WTC11 (cell line): Measurements from ENCODE around the gene ACSL1.

Experiments
- ATF1 ChIP-seq: sonication (generic); formaldehyde crosslinking; IDR thresholded peaks from 2 replicates; pipeline ENCODE4 v1.8.1; 2023; ENCODE audit warnings: mild to moderate bottlenecking, moderate library complexity, missing genetic modification reagents
- FOXJ3 ChIP-seq: sonication (generic); formaldehyde crosslinking; IDR thresholded peaks from 2 replicates; pipeline ENCODE4 v1.9.0; 2021; ENCODE audit warnings: missing genetic modification reagents, mild to moderate bottlenecking, borderline replicate concordance
- MYBL2 ChIP-seq: sonication (generic); formaldehyde crosslinking; IDR thresholded peaks from 2 replicates; pipeline ENCODE4 v1.8.1; 2023; ENCODE audit warnings: mild to moderate bottlenecking, moderate library complexity, missing genetic modification reagents
- SMAD3 ChIP-seq: sonication (generic); formaldehyde crosslinking; IDR thresholded peaks from 2 replicates; pipeline ENCODE4 v1.8.0; 2022; ENCODE audit warnings: missing genetic modification reagents, mild to moderate bottlenecking, borderline replicate concordance
- TCF7 ChIP-seq: sonication (generic); formaldehyde crosslinking; IDR thresholded peaks from 2 replicates; pipeline ENCODE4 v1.8.0; 2022; ENCODE audit warnings: mild to moderate bottlenecking, low read depth, missing genetic modification reagents, moderate library complexity
- ZNF423 ChIP-seq: fragments of 250-450 bp; sonication (Bioruptor Pico); IDR thresholded peaks from 2 replicates; pipeline ENCODE4 v2.1.2; 2022; ENCODE audit warnings: mild to moderate bottlenecking, moderate library complexity
- TF ChIP-seq, protein P1 (sequence below): fragments of 200-600 bp; IDR thresholded peaks from 2 replicates; pipeline ENCODE4 v1.8.0; 2022; ENCODE audit warnings: antibody characterized with exemption
- TF ChIP-seq, protein P2 (sequence below): sonication (generic); formaldehyde crosslinking; IDR thresholded peaks from 2 replicates; pipeline ENCODE4 v1.8.1; 2022; ENCODE audit warnings: missing genetic modification reagents, borderline replicate concordance

DNA sequence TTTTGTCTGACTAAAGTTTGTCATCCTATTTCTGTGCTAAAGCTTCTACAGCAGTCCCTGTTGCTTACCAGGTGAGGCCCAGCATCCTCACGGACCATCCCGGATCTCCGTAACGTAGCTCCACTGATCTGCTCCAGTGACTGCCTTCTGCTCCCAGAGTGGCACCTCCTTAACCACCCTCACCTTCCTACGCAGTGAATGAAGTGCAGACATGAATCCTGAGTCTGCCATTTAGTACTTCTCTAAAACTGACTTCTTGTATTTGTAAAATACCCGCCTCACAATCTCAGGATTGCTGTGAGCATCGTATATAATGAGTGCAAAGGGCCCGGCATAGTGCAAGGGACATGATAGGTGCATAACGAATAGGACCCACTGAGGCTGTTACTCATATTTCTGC lies 27.7 kb upstream of the ACSL1 start:
- TF ChIP-seq, protein P1, sequence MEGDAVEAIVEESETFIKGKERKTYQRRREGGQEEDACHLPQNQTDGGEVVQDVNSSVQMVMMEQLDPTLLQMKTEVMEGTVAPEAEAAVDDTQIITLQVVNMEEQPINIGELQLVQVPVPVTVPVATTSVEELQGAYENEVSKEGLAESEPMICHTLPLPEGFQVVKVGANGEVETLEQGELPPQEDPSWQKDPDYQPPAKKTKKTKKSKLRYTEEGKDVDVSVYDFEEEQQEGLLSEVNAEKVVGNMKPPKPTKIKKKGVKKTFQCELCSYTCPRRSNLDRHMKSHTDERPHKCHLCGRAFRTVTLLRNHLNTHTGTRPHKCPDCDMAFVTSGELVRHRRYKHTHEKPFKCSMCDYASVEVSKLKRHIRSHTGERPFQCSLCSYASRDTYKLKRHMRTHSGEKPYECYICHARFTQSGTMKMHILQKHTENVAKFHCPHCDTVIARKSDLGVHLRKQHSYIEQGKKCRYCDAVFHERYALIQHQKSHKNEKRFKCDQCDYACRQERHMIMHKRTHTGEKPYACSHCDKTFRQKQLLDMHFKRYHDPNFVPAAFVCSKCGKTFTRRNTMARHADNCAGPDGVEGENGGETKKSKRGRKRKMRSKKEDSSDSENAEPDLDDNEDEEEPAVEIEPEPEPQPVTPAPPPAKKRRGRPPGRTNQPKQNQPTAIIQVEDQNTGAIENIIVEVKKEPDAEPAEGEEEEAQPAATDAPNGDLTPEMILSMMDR: no peak
- no peak for TF ChIP-seq MYBL2 (CRISPR knock-in tag)
- TF ChIP-seq ATF1: no peak
- no peak for TF ChIP-seq FOXJ3 (CRISPR knock-in tag)
- no peak for TF ChIP-seq ZNF423 (CRISPR knock-in tag)
- TF ChIP-seq, protein P2, sequence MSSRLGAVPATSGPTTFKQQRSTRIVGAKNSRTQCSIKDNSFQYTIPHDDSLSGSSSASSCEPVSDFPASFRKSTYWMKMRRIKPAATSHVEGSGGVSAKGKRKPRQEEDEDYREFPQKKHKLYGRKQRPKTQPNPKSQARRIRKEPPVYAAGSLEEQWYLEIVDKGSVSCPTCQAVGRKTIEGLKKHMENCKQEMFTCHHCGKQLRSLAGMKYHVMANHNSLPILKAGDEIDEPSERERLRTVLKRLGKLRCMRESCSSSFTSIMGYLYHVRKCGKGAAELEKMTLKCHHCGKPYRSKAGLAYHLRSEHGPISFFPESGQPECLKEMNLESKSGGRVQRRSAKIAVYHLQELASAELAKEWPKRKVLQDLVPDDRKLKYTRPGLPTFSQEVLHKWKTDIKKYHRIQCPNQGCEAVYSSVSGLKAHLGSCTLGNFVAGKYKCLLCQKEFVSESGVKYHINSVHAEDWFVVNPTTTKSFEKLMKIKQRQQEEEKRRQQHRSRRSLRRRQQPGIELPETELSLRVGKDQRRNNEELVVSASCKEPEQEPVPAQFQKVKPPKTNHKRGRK (CRISPR knock-in tag): no peak
- TF ChIP-seq TCF7: no peak
- TF ChIP-seq SMAD3 (CRISPR knock-in tag): no peak
